ENCODE data around the gene FOXL3.
"Not testable (repeated sequence)": the region's sequence is repeated elsewhere in the genome, so short reads cannot be mapped to it uniquely, and the experiment has no call there.

Gene FOXL3

GRCh38 chr7:292226-292625 is 2.3 kb downstream of the FOXL3 start:
- peaks cover 5% of the 10 kb centered on the region for H3K27me3 ChIP-seq (ENCODE audit: insufficient read depth, low read length)
- no peak overlapping the region for H3K4me3 ChIP-seq (ENCODE audit: low read length)
- no peaks in the 10 kb centered on the region for H3K36me3 ChIP-seq (ENCODE audit: insufficient read depth, low read length)
- H2AFZ ChIP-seq (ENCODE audit: low read depth, low read length) = no peak overlapping the region
- H3K9me3 ChIP-seq (ENCODE audit: low read length) = no peaks in the 10 kb centered on the region
- no peaks in the 10 kb centered on the region for H3K4me1 ChIP-seq (ENCODE audit: insufficient read depth, low read length)

- H3K4me1 ChIP-seq (ENCODE audit: insufficient read depth, low read length) = no peaks in the 10 kb centered on the region
- no peak overlapping the region for H2AFZ ChIP-seq (ENCODE audit: low read depth, low read length)
- H3K27me3 ChIP-seq (ENCODE audit: insufficient read depth, low read length) = peaks cover 5% of the 10 kb centered on the region
- no peaks in the 10 kb centered on the region for H3K36me3 ChIP-seq (ENCODE audit: insufficient read depth, low read length)
- H3K9me3 ChIP-seq (ENCODE audit: low read length) = no peaks in the 10 kb centered on the region
- H3K4me3 ChIP-seq (ENCODE audit: low read length) = no peak overlapping the region
Measured at GRCh38 chr7:292826-293225, 2.9 kb downstream of the FOXL3 start.

- Histone ChIP-seq H3K4me1 (ENCODE audit: insufficient read depth, low read length) (no peaks in the 10 kb centered on the region), H2AFZ (ENCODE audit: low read depth, low read length) (no peak overlapping the region), H3K36me3 (ENCODE audit: insufficient read depth, low read length) (no peaks in the 10 kb centered on the region), H3K4me3 (ENCODE audit: low read length) (no peak overlapping the region), H3K9me3 (ENCODE audit: low read length) (no peaks in the 10 kb centered on the region), H3K27me3 (ENCODE audit: insufficient read depth, low read length) (peaks cover 5% of the 10 kb centered on the region)
Measured at GRCh38 chr7:293681-294439, 3.9 kb downstream of the FOXL3 start.

- Histone ChIP-seq H3K4me3 (ENCODE audit: low read length) (no peak overlapping the region), H2AFZ (ENCODE audit: low read depth, low read length) (no peak overlapping the region), H3K9me3 (ENCODE audit: low read length) (no peaks in the 10 kb centered on the region), H3K4me1 (ENCODE audit: insufficient read depth, low read length) (no peaks in the 10 kb centered on the region), H3K36me3 (ENCODE audit: insufficient read depth, low read length) (no peaks in the 10 kb centered on the region), H3K27me3 (ENCODE audit: insufficient read depth, low read length) (peaks cover 5% of the 10 kb centered on the region)
Measured at GRCh38 chr7:294440-295154, 4.6 kb downstream of the FOXL3 start.

- Histone ChIP-seq H3K4me3 (ENCODE audit: low read length) (no peak overlapping the region), H3K27me3 (ENCODE audit: insufficient read depth, low read length) (peaks cover 5% of the 10 kb centered on the region), H3K36me3 (ENCODE audit: insufficient read depth, low read length) (no peaks in the 10 kb centered on the region), H3K4me1 (ENCODE audit: insufficient read depth, low read length) (no peaks in the 10 kb centered on the region), H3K9me3 (ENCODE audit: low read length) (no peaks in the 10 kb centered on the region), H2AFZ (ENCODE audit: low read depth, low read length) (no peak overlapping the region)
Measured at GRCh38 chr7:295155-296154, 5.5 kb downstream of the FOXL3 start.

GRCh38 chr7:296373-296945 is 6.5 kb downstream of the FOXL3 start:
- Histone ChIP-seq H3K27me3 (ENCODE audit: insufficient read depth, low read length) (peaks cover 5% of the 10 kb centered on the region), H3K36me3 (ENCODE audit: insufficient read depth, low read length) (no peaks in the 10 kb centered on the region), H3K4me1 (ENCODE audit: insufficient read depth, low read length) (no peaks in the 10 kb centered on the region), H2AFZ (ENCODE audit: low read depth, low read length) (no peak overlapping the region), H3K9me3 (ENCODE audit: low read length) (no peaks in the 10 kb centered on the region), H3K4me3 (ENCODE audit: low read length) (no peak overlapping the region)

GRCh38 chr7:297141-297540 is 7.2 kb downstream of the FOXL3 start:
- not testable (repeated sequence) for H3K27me3 ChIP-seq (ENCODE audit: insufficient read depth, low read length); H3K4me1 ChIP-seq (ENCODE audit: insufficient read depth, low read length); H3K4me3 ChIP-seq (ENCODE audit: low read length); H2AFZ ChIP-seq (ENCODE audit: low read depth, low read length); H3K9me3 ChIP-seq (ENCODE audit: low read length); H3K36me3 ChIP-seq (ENCODE audit: insufficient read depth, low read length)

- peaks cover 5% of the 10 kb centered on the region for H3K27me3 ChIP-seq (ENCODE audit: insufficient read depth, low read length)
- H3K4me3 ChIP-seq (ENCODE audit: low read length) = no peak overlapping the region
- no peaks in the 10 kb centered on the region for H3K9me3 ChIP-seq (ENCODE audit: low read length)
- H3K36me3 ChIP-seq (ENCODE audit: insufficient read depth, low read length) = no peaks in the 10 kb centered on the region
- H2AFZ ChIP-seq (ENCODE audit: low read depth, low read length) = no peak overlapping the region
- no peaks in the 10 kb centered on the region for H3K4me1 ChIP-seq (ENCODE audit: insufficient read depth, low read length)
Measured at GRCh38 chr7:297611-298374, 7.8 kb downstream of the FOXL3 start.

- no peak overlapping the region for H2AFZ ChIP-seq (ENCODE audit: low read depth, low read length)
- H3K9me3 ChIP-seq (ENCODE audit: low read length) = no peaks in the 10 kb centered on the region
- H3K27me3 ChIP-seq (ENCODE audit: insufficient read depth, low read length) = peaks cover 5% of the 10 kb centered on the region
- no peaks in the 10 kb centered on the region for H3K4me1 ChIP-seq (ENCODE audit: insufficient read depth, low read length)
- no peak overlapping the region for H3K4me3 ChIP-seq (ENCODE audit: low read length)
- no peaks in the 10 kb centered on the region for H3K36me3 ChIP-seq (ENCODE audit: insufficient read depth, low read length)
Measured at GRCh38 chr7:298375-298702, 8.4 kb downstream of the FOXL3 start.

GRCh38 chr7:298743-299142 is 8.8 kb downstream of the FOXL3 start:
- H3K4me3 ChIP-seq (ENCODE audit: low read length) = no peak overlapping the region
- no peaks in the 10 kb centered on the region for H3K4me1 ChIP-seq (ENCODE audit: insufficient read depth, low read length)
- H3K9me3 ChIP-seq (ENCODE audit: low read length) = no peaks in the 10 kb centered on the region
- no peak overlapping the region for H2AFZ ChIP-seq (ENCODE audit: low read depth, low read length)
- H3K36me3 ChIP-seq (ENCODE audit: insufficient read depth, low read length) = no peaks in the 10 kb centered on the region
- peaks cover 5% of the 10 kb centered on the region for H3K27me3 ChIP-seq (ENCODE audit: insufficient read depth, low read length)

- H2AFZ ChIP-seq (ENCODE audit: low read depth, low read length) = no peak overlapping the region
- no peak overlapping the region for H3K4me3 ChIP-seq (ENCODE audit: low read length)
- peaks cover 1% of the 10 kb centered on the region for H3K27me3 ChIP-seq (ENCODE audit: insufficient read depth, low read length)
- no peaks in the 10 kb centered on the region for H3K4me1 ChIP-seq (ENCODE audit: insufficient read depth, low read length)
- no peaks in the 10 kb centered on the region for H3K36me3 ChIP-seq (ENCODE audit: insufficient read depth, low read length)
- H3K9me3 ChIP-seq (ENCODE audit: low read length) = no peaks in the 10 kb centered on the region
Measured at GRCh38 chr7:299169-299568, 9.2 kb downstream of the FOXL3 start.

- Histone ChIP-seq H3K9me3 (ENCODE audit: low read length) (no peaks in the 10 kb centered on the region), H3K4me3 (ENCODE audit: low read length) (no peak overlapping the region), H3K27me3 (ENCODE audit: insufficient read depth, low read length) (no peaks in the 10 kb centered on the region), H3K4me1 (ENCODE audit: insufficient read depth, low read length) (no peaks in the 10 kb centered on the region), H3K36me3 (ENCODE audit: insufficient read depth, low read length) (no peaks in the 10 kb centered on the region), H2AFZ (ENCODE audit: low read depth, low read length) (no peak overlapping the region)
Measured at GRCh38 chr7:299628-300027, 9.7 kb downstream of the FOXL3 start.
